Spinal cord (tissue), 10 donors: ENCODE data around the gene TBC1D30. TPM values are rescaled to one million over a fixed set of nuclear protein-coding genes. Genes with fewer than 3 reads are reported as not detected.
A peak's percentile ranks its signal among the peaks of the same experiment; 100 is the strongest.
"Not testable (repeated sequence)": the region's sequence is repeated elsewhere in the genome, so short reads cannot be mapped to it uniquely, and the experiment has no call there.

Source experiments
- DNase-seq, 6 donors: peaks; one replicate each; pipeline versions ENCODE4 v3.0.0 to v3.0.0-alpha.2; 2013 to 2015; ENCODE audit warnings: low spot score in 6 of 6, low read depth in 4 of 6
- H3K27ac ChIP-seq: one replicate; pipeline ENCODE4 v1.5.1; 2013; ENCODE audit warnings: low read depth, low read length, control low read depth
- H3K27me3 ChIP-seq: one replicate; pipeline ENCODE4 v1.6.1; 2013; ENCODE audit warnings: low read length; ENCODE audit not compliant: control insufficient read depth, insufficient read depth
- H3K36me3 ChIP-seq: one replicate; pipeline ENCODE4 v1.6.1; 2013; ENCODE audit warnings: low read length; ENCODE audit not compliant: control insufficient read depth, insufficient read depth
- H3K4me1 ChIP-seq: one replicate; pipeline ENCODE4 v1.6.1; 2013; ENCODE audit warnings: low read length; ENCODE audit not compliant: control insufficient read depth, insufficient read depth
- H3K4me3 ChIP-seq: one replicate; pipeline ENCODE4 v1.5.1; 2013; ENCODE audit warnings: low read depth, low read length, control low read depth
- H3K9me3 ChIP-seq: one replicate; pipeline ENCODE4 v1.6.1; 2013; ENCODE audit warnings: low read length; ENCODE audit not compliant: control insufficient read depth, insufficient read depth
- WGBS: methylation state at CpG from one replicate; pipeline ENCODE4 v1.1.5; 2013; ENCODE audit warnings: missing lambda C conversion rate; ENCODE audit not compliant: insufficient coverage; 5-methylcytosine and 5-hydroxymethylcytosine counted together
- long read RNA-seq, 4 donors: transcript quantifications; one replicate each; lab custom pipeline, GENCODE V29; 2026
- polyA plus RNA-seq, 2 donors: library from polyadenylated mRNA; unstranded; fragments of 120-200 nt; gene quantifications; one replicate each; pipeline ENCODE4 v1.2.1, GENCODE V29; 2013; ENCODE audit not compliant: insufficient read length in 2 of 2
- total RNA-seq, 2 donors: library from RNA; depleted of rRNA in 1 of 2; stranded (reverse); fragments of 120-200 nt in 1 of 2; fragments of >200 nt in 1 of 2; gene quantifications; one replicate each; pipeline versions ENCODE4 v1.2.3 to v1.2.4, GENCODE V29; 2013 to 2014
- donor health status: healthy.

Gene TBC1D30
- total RNA-seq (10 to 100 TPM in 1 of 2 donors, 1 to 10 TPM in 1; 9.0 to 19.6 TPM), polyA plus RNA-seq (10 to 100 TPM; 18.0 to 21.1 TPM)
- long read RNA-seq, donor 1, partial matches to known transcripts, result 8 of 10 reads
- long read RNA-seq, donor 1, other reads (novel, unspliced or antisense), result 0 of 10 reads
- long read RNA-seq, donor 2, partial matches to known transcripts, result 0 of 1 reads
- long read RNA-seq, donor 2, other reads (novel, unspliced or antisense), result 0 of 1 reads
- long read RNA-seq, donor 3, partial matches to known transcripts, result 0 of 3 reads
- long read RNA-seq, donor 3, other reads (novel, unspliced or antisense), result 0 of 3 reads
- long read RNA-seq, donor 4, result 0 reads

- Histone ChIP-seq H3K27ac (no peak within 1 kb of the TSS), H3K4me3 (peak within 1 kb of the TSS; percentile 51), H3K36me3 (peaks cover 7% of the 10 kb centered on the region), H3K27me3 (peaks cover 33% of the 10 kb centered on the region), H3K4me1 (peaks cover 22% of the 10 kb centered on the region), H3K9me3 (no peaks in the 10 kb centered on the region)
- DNase-seq, result peak in 4 of 6 donors; percentile 36 to 93 (median 82)
- WGBS, result under 1% methylated on average over 69 of the region's 69 CpGs
Observed at GRCh38 chr12:64824500-64825142, at the start of gene TBC1D30. Gene TBC1D30, plus strand, starts transcription at chr12:64824647. Its CDS starts 233 bp downstream, at chr12:64824880.

- DNase-seq, H3K36me3 ChIP-seq, H3K27ac ChIP-seq, H3K4me3 ChIP-seq, H3K4me1 ChIP-seq, H3K9me3 ChIP-seq, H3K27me3 ChIP-seq: not testable (repeated sequence)
Observed at GRCh38 chr12:64775147-64775736, 49.2 kb upstream of the TBC1D30 start.

GRCh38 chr12:64779354-64779974 is 45.0 kb upstream of the TBC1D30 start:
- H3K27ac ChIP-seq, result no peak overlapping the region
- no peak for DNase-seq
- peaks cover 35% of the 10 kb centered on the region for H3K27me3 ChIP-seq
- peaks cover 7% of the 10 kb centered on the region for H3K9me3 ChIP-seq
- peaks cover 11% of the 10 kb centered on the region for H3K4me1 ChIP-seq
- H3K36me3 ChIP-seq, result no peaks in the 10 kb centered on the region
- WGBS, result 80% methylated on average over 1 of the region's 10 CpGs
- no peak overlapping the region for H3K4me3 ChIP-seq

GRCh38 chr12:64780132-64780530 is 44.3 kb upstream of the TBC1D30 start:
- no peaks in the 10 kb centered on the region for H3K36me3 ChIP-seq
- DNase-seq, result no peak
- H3K4me3 ChIP-seq, result no peak overlapping the region
- H3K4me1 ChIP-seq, result peaks cover 11% of the 10 kb centered on the region
- H3K27ac ChIP-seq, result no peak overlapping the region
- 9% methylated on average over 15 of the region's 15 CpGs for WGBS
- H3K27me3 ChIP-seq, result peaks cover 35% of the 10 kb centered on the region
- peaks cover 4% of the 10 kb centered on the region for H3K9me3 ChIP-seq

- Histone ChIP-seq H3K27ac (no peak overlapping the region), H3K9me3 (peaks cover 2% of the 10 kb centered on the region), H3K36me3 (no peaks in the 10 kb centered on the region), H3K27me3 (peaks cover 35% of the 10 kb centered on the region), H3K4me3 (peak overlapping the region; percentile 24), H3K4me1 (peaks cover 11% of the 10 kb centered on the region)
- WGBS, result under 1% methylated on average over 103 of the region's 103 CpGs
- DNase-seq, result peak in 2 of 6 donors; percentile 49 to 55
Observed at GRCh38 chr12:64780531-64781279, 43.7 kb upstream of the TBC1D30 start.

- WGBS, result 2% methylated on average over 24 of the region's 39 CpGs
- DNase-seq, result peak in 2 of 6 donors; percentile 39 to 54
- Histone ChIP-seq H3K4me1 (peaks cover 11% of the 10 kb centered on the region), H3K27ac (no peak overlapping the region), H3K36me3 (no peaks in the 10 kb centered on the region), H3K9me3 (peaks cover 2% of the 10 kb centered on the region), H3K4me3 (peak overlapping the region; percentile 24), H3K27me3 (peaks cover 35% of the 10 kb centered on the region)
Observed at GRCh38 chr12:64781280-64782190, 42.9 kb upstream of the TBC1D30 start.

- Histone ChIP-seq H3K4me3 (no peak overlapping the region), H3K36me3 (no peaks in the 10 kb centered on the region), H3K27ac (no peak overlapping the region), H3K9me3 (no peaks in the 10 kb centered on the region), H3K27me3 (peaks cover 35% of the 10 kb centered on the region), H3K4me1 (peaks cover 11% of the 10 kb centered on the region)
- 100% methylated on average over 2 of the region's 6 CpGs for WGBS
- DNase-seq, result no peak
Observed at GRCh38 chr12:64782191-64782876, 42.1 kb upstream of the TBC1D30 start.

- WGBS, result 93% methylated on average over 6 of the region's 6 CpGs
- H3K27me3 ChIP-seq, result peaks cover 29% of the 10 kb centered on the region
- H3K4me3 ChIP-seq, result no peak overlapping the region
- no peak overlapping the region for H3K27ac ChIP-seq
- no peaks in the 10 kb centered on the region for H3K9me3 ChIP-seq
- no peaks in the 10 kb centered on the region for H3K36me3 ChIP-seq
- DNase-seq, result no peak
- H3K4me1 ChIP-seq, result peaks cover 7% of the 10 kb centered on the region
Observed at GRCh38 chr12:64785838-64786237, 38.6 kb upstream of the TBC1D30 start.
